Gastroesophageal sphincter (tissue), 3 donors: ENCODE results near the gene LNX1.

Experiments used
- CTCF ChIP-seq, 4 experiments: fragments of 200-600 bp in 2 of 4; fragments of 450-650 bp in 2 of 4; sonication (generic) in 1 of 4; IDR thresholded peaks; one replicate each; pipeline ENCODE4 v1.5.1; 2017 to 2019; ENCODE audit warnings: antibody characterized with exemption in 4 of 4, mild to moderate bottlenecking in 2 of 4, moderate library complexity in 2 of 4
- EP300 ChIP-seq: sonication (generic); formaldehyde crosslinking; IDR thresholded peaks from one replicate; pipeline ENCODE4 v1.6.1; 2017; ENCODE audit warnings: antibody characterized with exemption, mild to moderate bottlenecking
- POLR2A ChIP-seq, 2 donors: fragments of 450-650 bp; IDR thresholded peaks; one replicate each; pipeline ENCODE4 v1.6.1; 2017; ENCODE audit warnings: antibody characterized with exemption in 2 of 2, mild to moderate bottlenecking in 2 of 2, moderate library complexity in 1 of 2
- POLR2AphosphoS5 ChIP-seq: sonication (generic); formaldehyde crosslinking; IDR thresholded peaks from one replicate; pipeline ENCODE4 v1.6.1; 2017; ENCODE audit warnings: antibody characterized with exemption

GRCh38 chr4:53536328-53536727 lies 55.0 kb downstream of the LNX1 start:
- no peak for TF ChIP-seq CTCF (IDR thresholded peaks at IDR 0.05)
- no peak for TF ChIP-seq POLR2A (IDR thresholded peaks at IDR 0.05)
- no peak for TF ChIP-seq EP300
- TF ChIP-seq POLR2AphosphoS5 = no peak
